ENCODE data around the gene PARD3B. TPM values are rescaled to one million over a fixed set of nuclear protein-coding genes. Genes with fewer than 3 reads are reported as not detected.

The PARD3B gene
- total and polyA plus RNA-seq, 3 donors from 2014 or later: 14.6 to 36.8 (median 29.6) TPM

GRCh38 chr2:205193125-205193835 is 648.0 kb downstream of the PARD3B start:
- Histone ChIP-seq H3K4me3 (no peak overlapping the region), H3K9me3 (no peaks in the 10 kb centered on the region), H3K27me3 (no peaks in the 10 kb centered on the region), H3K36me3 (ENCODE audit: low read depth, missing control alignments) (no peaks in the 10 kb centered on the region), H3K4me1 (peaks cover 6% of the 10 kb centered on the region), H3K27ac (no peak overlapping the region)
- no peak for TF ChIP-seq POLR2A (IDR thresholded peaks at IDR 0.05)
- intact Hi-C loops (cut with DNase I; ENCODE audit: low total_unique reads): no loop called here
- 76 to 85% methylated on average over 5 of the region's 5 CpGs for WGBS, 2 donors
- no peak for DNase-seq

GRCh38 chr2:205193836-205194228 is 648.6 kb downstream of the PARD3B start:
- no peak for DNase-seq
- Histone ChIP-seq H3K9me3 (no peaks in the 10 kb centered on the region), H3K4me3 (no peak overlapping the region), H3K4me1 (peaks cover 6% of the 10 kb centered on the region), H3K36me3 (ENCODE audit: low read depth, missing control alignments) (no peaks in the 10 kb centered on the region), H3K27ac (no peak overlapping the region), H3K27me3 (no peaks in the 10 kb centered on the region)
- TF ChIP-seq POLR2A (IDR thresholded peaks at IDR 0.05): no peak
- no peak for TF ChIP-seq CTCF (IDR thresholded peaks at IDR 0.05)
- intact Hi-C loops (cut with DNase I; ENCODE audit: low total_unique reads): no loop called here
- 80 to 95% methylated on average over 4 of the region's 4 CpGs for WGBS, 2 donors

GRCh38 chr2:205197468-205198139 is 652.3 kb downstream of the PARD3B start:
- Histone ChIP-seq H3K27ac (no peak overlapping the region), H3K9me3 (no peaks in the 10 kb centered on the region), H3K4me1 (peaks cover 6% of the 10 kb centered on the region), H3K36me3 (ENCODE audit: low read depth, missing control alignments) (no peaks in the 10 kb centered on the region), H3K27me3 (no peaks in the 10 kb centered on the region), H3K4me3 (no peak overlapping the region)
- DNase-seq: no peak
- TF ChIP-seq CTCF (IDR thresholded peaks at IDR 0.05): no peak
- TF ChIP-seq POLR2A (IDR thresholded peaks at IDR 0.05): no peak
- intact Hi-C loops (cut with DNase I; ENCODE audit: low total_unique reads): no loop called here

- no peak overlapping the region for H3K27ac ChIP-seq
- no peak for DNase-seq
These were observed 652.9 kb downstream of the PARD3B start for GRCh38 chr2:205198140-205198525.

More at GRCh38 chr2:205198140-205198525, 652.9 kb downstream of the PARD3B start:
- intact Hi-C loops (cut with DNase I; ENCODE audit: low total_unique reads): no loop called here
- peaks cover 6% of the 10 kb centered on the region for H3K4me1 ChIP-seq
- TF ChIP-seq POLR2A (IDR thresholded peaks at IDR 0.05) (no peak), CTCF (IDR thresholded peaks at IDR 0.05) (no peak)
- no peak overlapping the region for H3K4me3 ChIP-seq
- 54 to 67% methylated on average over 3 of the region's 3 CpGs for WGBS, 2 donors
- no peaks in the 10 kb centered on the region for H3K36me3 ChIP-seq (ENCODE audit: low read depth, missing control alignments)
- H3K9me3 ChIP-seq: no peaks in the 10 kb centered on the region
- H3K27me3 ChIP-seq: no peaks in the 10 kb centered on the region
